IgD-negative memory B cell (primary cell): ENCODE data around the gene ARHGAP44. TPM values are rescaled to one million over a fixed set of nuclear protein-coding genes. Genes with fewer than 3 reads are reported as not detected.

Experiments used
- H3K27ac Mint-ChIP-seq, 3 donors: one replicate each; pipeline ENCODE4 v1.8.0; 2020 to 2022; ENCODE audit warnings: mild to moderate bottlenecking in 3 of 3, mixed read lengths in 3 of 3, moderate library complexity in 1 of 3
- H3K27me3 Mint-ChIP-seq: one replicate; pipeline ENCODE4 v1.8.0; 2021; ENCODE audit warnings: mixed read lengths
- H3K36me3 Mint-ChIP-seq: one replicate; pipeline ENCODE4 v1.8.0; 2020; ENCODE audit warnings: mild to moderate bottlenecking, mixed read lengths
- H3K4me1 Mint-ChIP-seq, 3 donors: one replicate each; pipeline ENCODE4 v1.8.0; 2020 to 2022; ENCODE audit warnings: mixed read lengths in 3 of 3, mild to moderate bottlenecking in 1 of 3
- H3K4me3 Mint-ChIP-seq, 4 donors: one replicate each; pipeline ENCODE4 v1.8.0; 2020 to 2022; ENCODE audit warnings: mild to moderate bottlenecking in 4 of 4, mixed read lengths in 4 of 4, moderate library complexity in 3 of 4
- H3K9me3 Mint-ChIP-seq, 3 donors: one replicate each; pipeline ENCODE4 v1.8.0; 2020 to 2021; ENCODE audit warnings: mixed read lengths in 3 of 3, mild to moderate bottlenecking in 1 of 3
- polyA plus RNA-seq: library from polyadenylated mRNA; unstranded; fragments of 300-500 nt; fragmentation: Illumina TruSeq; gene quantifications from one replicate; pipeline ENCODE4 v1.2.3, GENCODE V29; 2021

ARHGAP44 gene
- polyA plus RNA-seq, 1 donor from 2014 or later: 0.90 TPM

GRCh38 chr17:12995106-12995895, 206.0 kb downstream of the ARHGAP44 start:
- Mint-ChIP-seq H3K4me3 (no peak overlapping the region), H3K36me3 (peaks cover 4% of the 10 kb centered on the region), H3K4me1 (peaks cover 0 to 2% (median 0%) of the 10 kb centered on the region in 3 donors), H3K27me3 (no peaks in the 10 kb centered on the region), H3K27ac (peak overlapping the region in 1 of 3 donors; percentile 32), H3K9me3 (no peaks in the 10 kb centered on the region)

DNA sequence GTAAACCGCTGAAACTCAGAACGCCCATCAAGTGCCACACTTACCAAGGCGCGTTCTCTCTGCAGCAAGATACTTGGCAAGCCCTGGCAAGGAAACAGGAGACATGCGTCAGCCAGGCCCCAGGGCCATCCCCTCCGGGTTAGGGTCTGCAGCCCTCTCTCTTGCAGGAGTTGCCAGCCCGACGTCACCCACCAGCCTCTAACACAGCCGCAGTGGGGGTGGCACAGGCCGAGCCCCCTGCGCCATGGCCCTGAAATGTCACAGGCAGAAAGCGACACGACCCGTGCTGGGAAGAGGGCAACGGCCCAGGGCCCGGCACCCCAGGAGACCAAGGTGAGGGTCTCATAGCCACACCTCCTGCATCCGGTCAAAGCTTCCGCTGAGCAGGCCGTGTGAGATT, 206.6 kb downstream of the ARHGAP44 start:
- Mint-ChIP-seq H3K4me3 (no peak overlapping the region), H3K27me3 (no peaks in the 10 kb centered on the region), H3K9me3 (no peaks in the 10 kb centered on the region), H3K4me1 (peaks cover 0 to 2% (median 0%) of the 10 kb centered on the region in 3 donors), H3K27ac (no peak overlapping the region), H3K36me3 (peaks cover 4% of the 10 kb centered on the region)

DNA sequence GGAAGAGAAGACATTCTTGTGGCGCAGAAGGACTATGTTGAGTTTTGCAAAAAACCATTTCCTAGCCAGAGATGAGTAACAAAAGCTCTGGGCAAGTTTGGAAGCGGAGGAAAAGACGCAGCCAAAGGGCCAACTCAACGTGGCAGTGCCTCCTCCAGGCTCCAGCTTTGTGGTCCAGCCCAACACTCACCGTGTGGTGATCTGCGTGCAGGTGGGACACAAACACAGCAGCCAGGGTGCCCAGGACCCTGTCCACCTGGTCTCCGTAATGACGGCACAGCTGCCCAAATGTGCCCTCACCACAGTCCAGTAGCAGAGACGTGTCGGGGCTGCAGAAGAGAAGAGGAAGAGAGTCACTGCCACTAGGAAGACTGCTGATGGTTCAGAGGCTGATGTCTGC, 207.1 kb downstream of the ARHGAP44 start:
- H3K27me3 Mint-ChIP-seq: no peaks in the 10 kb centered on the region
- H3K9me3 Mint-ChIP-seq: no peaks in the 10 kb centered on the region
- H3K4me1 Mint-ChIP-seq: peaks cover 0 to 2% (median 0%) of the 10 kb centered on the region in 3 donors
- H3K27ac Mint-ChIP-seq: no peak overlapping the region
- no peak overlapping the region for H3K4me3 Mint-ChIP-seq
- H3K36me3 Mint-ChIP-seq: peaks cover 4% of the 10 kb centered on the region

- H3K27ac Mint-ChIP-seq: no peak overlapping the region
- no peaks in the 10 kb centered on the region for H3K27me3 Mint-ChIP-seq
- H3K4me1 Mint-ChIP-seq: no peaks in the 10 kb centered on the region
- H3K9me3 Mint-ChIP-seq: no peaks in the 10 kb centered on the region
- H3K36me3 Mint-ChIP-seq: peaks cover 4% of the 10 kb centered on the region
- H3K4me3 Mint-ChIP-seq: no peak overlapping the region
Observed at GRCh38 chr17:12996941-12997340, 207.6 kb downstream of the ARHGAP44 start.

- Mint-ChIP-seq H3K27me3 (no peaks in the 10 kb centered on the region), H3K4me3 (no peak overlapping the region), H3K27ac (no peak overlapping the region), H3K4me1 (no peaks in the 10 kb centered on the region), H3K36me3 (peaks cover 3% of the 10 kb centered on the region), H3K9me3 (no peaks in the 10 kb centered on the region)
Observed at GRCh38 chr17:12998461-12998860, 209.2 kb downstream of the ARHGAP44 start.

GRCh38 chr17:12998874-12999273, 209.6 kb downstream of the ARHGAP44 start:
- Mint-ChIP-seq H3K27me3 (no peaks in the 10 kb centered on the region), H3K4me1 (peaks cover 0 to 2% (median 0%) of the 10 kb centered on the region in 3 donors), H3K9me3 (no peaks in the 10 kb centered on the region), H3K36me3 (peaks cover 4% of the 10 kb centered on the region), H3K27ac (no peak overlapping the region), H3K4me3 (no peak overlapping the region)

DNA sequence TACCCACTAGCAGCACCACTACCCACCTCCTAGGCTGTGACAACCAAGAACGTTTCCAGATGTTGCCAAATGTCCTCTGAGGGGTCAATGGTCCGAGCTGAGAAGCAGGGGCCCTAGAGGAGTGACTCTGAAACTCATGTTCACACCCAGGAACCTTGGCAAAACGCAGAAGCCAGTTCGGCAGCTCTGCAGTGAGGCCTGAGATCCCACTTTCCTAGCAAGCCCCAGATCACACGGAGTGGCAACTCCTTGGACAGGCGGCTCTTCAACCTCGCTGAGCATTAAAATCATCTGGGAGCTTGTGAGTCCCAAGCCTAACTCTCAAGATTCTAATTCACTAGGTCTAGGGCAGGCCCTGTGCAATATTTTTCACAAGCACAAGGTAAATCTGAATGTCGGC, 211.3 kb downstream of the ARHGAP44 start:
- peaks cover 2% of the 10 kb centered on the region for H3K36me3 Mint-ChIP-seq
- H3K27me3 Mint-ChIP-seq: no peaks in the 10 kb centered on the region
- H3K4me1 Mint-ChIP-seq: peaks cover 0 to 2% (median 0%) of the 10 kb centered on the region in 3 donors
- H3K9me3 Mint-ChIP-seq: no peaks in the 10 kb centered on the region
- H3K4me3 Mint-ChIP-seq: no peak overlapping the region
- no peak overlapping the region for H3K27ac Mint-ChIP-seq

DNA sequence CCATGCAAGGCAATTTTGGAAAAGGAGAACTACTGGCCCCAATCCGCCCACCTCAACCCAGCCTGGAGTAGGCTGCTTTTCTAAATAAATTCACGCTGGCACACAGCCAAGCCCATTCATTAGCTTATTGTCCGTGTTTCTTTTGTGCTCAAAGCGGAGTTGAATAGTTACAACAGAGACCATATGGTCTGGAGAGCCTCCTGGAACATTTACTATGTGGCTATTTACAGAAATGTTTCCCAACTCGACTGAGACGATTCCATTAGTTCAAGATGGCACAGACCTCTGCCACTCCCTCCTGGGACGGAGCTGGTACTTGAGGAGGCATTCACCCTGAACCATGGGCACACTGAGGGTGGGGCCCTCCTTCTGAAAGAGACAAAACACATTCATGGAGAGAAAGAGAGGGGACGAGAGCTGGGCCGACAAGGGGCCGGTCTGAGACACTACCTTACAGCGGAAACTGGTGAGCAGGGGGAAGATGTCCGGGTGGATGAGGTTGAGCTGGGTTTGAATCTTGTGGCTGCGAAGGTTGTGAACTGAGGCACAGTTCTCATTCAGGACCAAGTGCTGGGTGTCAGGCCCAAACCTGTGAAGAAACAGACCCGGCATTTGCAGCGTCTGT, 212.8 kb downstream of the ARHGAP44 start:
- Mint-ChIP-seq H3K4me1 (peaks cover 0 to 2% (median 0%) of the 10 kb centered on the region in 3 donors), H3K27ac (no peak overlapping the region), H3K36me3 (peaks cover 2% of the 10 kb centered on the region), H3K9me3 (no peaks in the 10 kb centered on the region), H3K27me3 (no peaks in the 10 kb centered on the region), H3K4me3 (no peak overlapping the region)

DNA sequence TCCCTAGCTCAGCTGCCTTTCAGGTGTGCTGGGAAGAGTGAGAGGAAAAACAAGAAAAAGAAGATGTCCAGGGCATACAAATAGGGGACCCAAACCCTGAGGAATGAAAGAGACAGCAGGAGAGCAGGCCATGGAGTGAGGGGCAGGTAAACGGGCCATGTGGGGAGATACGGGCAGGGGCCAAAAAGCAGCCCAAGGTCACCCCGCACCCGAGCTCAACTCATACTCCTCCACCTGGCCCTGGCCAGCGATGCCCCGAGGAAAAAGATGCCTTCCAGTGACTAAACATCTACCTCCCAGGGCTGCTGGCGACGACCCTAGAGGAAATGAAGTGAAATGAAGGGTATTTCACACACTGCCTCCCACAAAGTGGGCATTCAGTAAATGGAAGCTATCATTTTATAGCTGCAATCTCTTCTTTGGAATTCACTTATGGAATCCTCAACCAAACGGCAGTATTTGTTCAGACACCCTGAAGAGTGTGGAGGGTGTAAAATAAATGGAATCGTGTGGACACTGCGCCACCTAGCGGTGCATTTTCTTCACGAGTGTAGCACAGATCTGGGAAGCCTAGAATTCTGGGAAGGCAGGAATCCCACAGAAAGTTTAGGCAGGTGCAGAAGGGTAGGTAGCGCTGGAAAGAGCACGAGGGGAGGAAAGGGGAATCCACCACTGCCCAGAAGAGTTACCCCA, 213.6 kb downstream of the ARHGAP44 start:
- H3K27me3 Mint-ChIP-seq: no peaks in the 10 kb centered on the region
- no peak overlapping the region for H3K4me3 Mint-ChIP-seq
- H3K9me3 Mint-ChIP-seq: no peaks in the 10 kb centered on the region
- H3K36me3 Mint-ChIP-seq: peaks cover 2% of the 10 kb centered on the region
- peaks cover 0 to 2% (median 0%) of the 10 kb centered on the region in 3 donors for H3K4me1 Mint-ChIP-seq
- no peak overlapping the region for H3K27ac Mint-ChIP-seq

DNA sequence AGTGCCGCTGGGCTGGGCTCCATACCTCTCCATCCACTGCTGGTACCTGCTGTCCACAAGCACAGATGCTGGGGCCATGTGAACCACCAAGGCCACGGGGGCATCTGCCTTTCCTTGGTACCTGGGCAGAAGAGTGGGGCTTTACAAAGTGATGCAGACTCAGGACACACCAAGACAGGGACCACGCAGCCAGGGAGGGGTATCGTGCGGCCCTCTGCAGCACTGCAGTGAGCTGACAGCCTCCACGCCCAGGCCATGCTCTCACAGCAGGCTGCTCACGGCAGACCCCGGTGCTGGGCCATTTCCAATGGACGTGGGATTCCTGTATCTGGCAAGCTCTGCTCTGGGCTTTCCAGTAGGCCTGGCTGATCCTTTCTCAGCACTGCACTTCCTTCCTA, 214.2 kb downstream of the ARHGAP44 start:
- H3K27ac Mint-ChIP-seq: no peak overlapping the region

GRCh38 chr17:13003927-13004326, 214.6 kb downstream of the ARHGAP44 start:
- Mint-ChIP-seq H3K4me1 (peaks cover 0 to 2% (median 0%) of the 10 kb centered on the region in 3 donors), H3K27ac (no peak overlapping the region), H3K36me3 (peaks cover 2% of the 10 kb centered on the region), H3K4me3 (no peak overlapping the region), H3K27me3 (no peaks in the 10 kb centered on the region), H3K9me3 (no peaks in the 10 kb centered on the region)

More for the DNA sequence above, 214.2 kb downstream of the ARHGAP44 start:
- Mint-ChIP-seq H3K36me3 (peaks cover 2% of the 10 kb centered on the region), H3K27me3 (no peaks in the 10 kb centered on the region), H3K9me3 (no peaks in the 10 kb centered on the region), H3K4me1 (peaks cover 0 to 2% (median 0%) of the 10 kb centered on the region in 3 donors), H3K4me3 (no peak overlapping the region)

- no peaks in the 10 kb centered on the region for H3K9me3 Mint-ChIP-seq
- H3K27me3 Mint-ChIP-seq: no peaks in the 10 kb centered on the region
Observed at GRCh38 chr17:13004336-13004735, 215.0 kb downstream of the ARHGAP44 start.

GRCh38 chr17:13005530-13005929, 216.2 kb downstream of the ARHGAP44 start:
- no peak overlapping the region for H3K27ac Mint-ChIP-seq
- H3K4me3 Mint-ChIP-seq: no peak overlapping the region
- H3K27me3 Mint-ChIP-seq: no peaks in the 10 kb centered on the region
- peaks cover 0 to 2% (median 0%) of the 10 kb centered on the region in 3 donors for H3K4me1 Mint-ChIP-seq
- H3K9me3 Mint-ChIP-seq: no peaks in the 10 kb centered on the region
- H3K36me3 Mint-ChIP-seq: peaks cover 5% of the 10 kb centered on the region

More at GRCh38 chr17:13004336-13004735, 215.0 kb downstream of the ARHGAP44 start:
- no peak overlapping the region for H3K27ac Mint-ChIP-seq
- H3K36me3 Mint-ChIP-seq: peaks cover 2% of the 10 kb centered on the region
- peaks cover 0 to 2% (median 0%) of the 10 kb centered on the region in 3 donors for H3K4me1 Mint-ChIP-seq
- H3K4me3 Mint-ChIP-seq: no peak overlapping the region

- no peaks in the 10 kb centered on the region for H3K9me3 Mint-ChIP-seq
- no peaks in the 10 kb centered on the region for H3K27me3 Mint-ChIP-seq
- no peak overlapping the region for H3K27ac Mint-ChIP-seq
- H3K4me3 Mint-ChIP-seq: no peak overlapping the region
- H3K36me3 Mint-ChIP-seq: peaks cover 14% of the 10 kb centered on the region
- H3K4me1 Mint-ChIP-seq: peaks cover 0 to 2% (median 0%) of the 10 kb centered on the region in 3 donors
Observed at GRCh38 chr17:13008461-13008860, 219.2 kb downstream of the ARHGAP44 start.

DNA sequence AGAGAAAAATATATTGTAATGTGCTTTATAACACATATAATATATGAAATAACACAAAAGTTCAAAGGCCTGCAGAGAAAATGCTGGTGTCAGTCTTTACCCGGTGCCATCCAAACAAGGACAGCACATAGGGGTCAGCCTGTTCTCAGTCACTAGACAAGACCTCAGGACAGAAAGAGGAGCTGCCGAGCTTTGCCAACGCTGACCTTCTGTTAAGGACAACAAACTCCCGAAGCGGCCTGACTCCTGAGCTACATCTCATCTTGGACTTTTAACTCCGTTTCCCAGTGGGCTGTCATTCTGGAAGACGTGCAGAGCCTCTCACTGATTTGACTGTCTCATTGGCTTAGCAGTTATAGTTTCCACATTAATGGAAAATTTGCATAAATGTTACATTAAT, 221.7 kb downstream of the ARHGAP44 start:
- Mint-ChIP-seq H3K27me3 (no peaks in the 10 kb centered on the region), H3K9me3 (no peaks in the 10 kb centered on the region), H3K4me3 (peak overlapping the region in 1 of 4 donors; percentile 12), H3K4me1 (peaks cover under 1 to 12% (median 6%) of the 10 kb centered on the region in 3 donors), H3K36me3 (peaks cover 14% of the 10 kb centered on the region), H3K27ac (no peak overlapping the region)
